Measurements from ENCODE around the gene WDR72.

DNA sequence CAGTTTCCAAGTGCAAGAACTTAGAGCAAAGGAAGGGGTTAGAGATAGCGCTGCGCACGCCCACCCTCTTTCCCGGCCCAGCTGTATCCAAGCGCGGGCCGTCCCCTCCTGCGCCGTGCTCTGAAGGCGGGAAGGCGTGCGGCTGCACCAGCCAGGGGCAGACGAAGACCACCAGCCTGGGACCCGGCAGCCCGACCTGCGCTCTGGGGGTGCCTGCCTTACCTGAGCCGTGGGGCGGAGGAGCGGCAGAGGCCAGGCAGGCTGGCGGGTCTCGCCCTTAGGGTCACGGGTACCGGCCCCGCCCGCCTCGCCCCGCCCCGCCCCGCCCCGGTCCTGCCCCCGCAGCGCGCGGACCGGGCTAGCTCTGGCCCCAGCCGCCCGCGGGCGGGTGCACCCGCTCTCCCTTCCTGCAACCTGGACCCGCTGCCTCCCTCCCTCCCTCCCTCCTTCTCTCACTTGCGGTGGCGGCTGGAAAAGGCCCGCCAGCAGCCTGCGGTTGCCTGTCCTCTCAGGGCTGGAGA, at the start of gene WDR72:
- TF ChIP-seq HDGF (IDR thresholded peaks at IDR 0.05; ENCODE audit: borderline replicate concordance) (no peak), TARDBP (IDR thresholded peaks at IDR 0.05) (no peak), ZNF384 (IDR thresholded peaks at IDR 0.05) (no peak), BHLHE40 (IDR thresholded peaks at IDR 0.05; ENCODE audit: borderline replicate concordance) (no peak)
- TF ChIP-seq, protein P1, sequence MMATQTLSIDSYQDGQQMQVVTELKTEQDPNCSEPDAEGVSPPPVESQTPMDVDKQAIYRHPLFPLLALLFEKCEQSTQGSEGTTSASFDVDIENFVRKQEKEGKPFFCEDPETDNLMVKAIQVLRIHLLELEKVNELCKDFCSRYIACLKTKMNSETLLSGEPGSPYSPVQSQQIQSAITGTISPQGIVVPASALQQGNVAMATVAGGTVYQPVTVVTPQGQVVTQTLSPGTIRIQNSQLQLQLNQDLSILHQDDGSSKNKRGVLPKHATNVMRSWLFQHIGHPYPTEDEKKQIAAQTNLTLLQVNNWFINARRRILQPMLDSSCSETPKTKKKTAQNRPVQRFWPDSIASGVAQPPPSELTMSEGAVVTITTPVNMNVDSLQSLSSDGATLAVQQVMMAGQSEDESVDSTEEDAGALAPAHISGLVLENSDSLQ (IDR thresholded peaks at IDR 0.05) = no peak
